ENCODE results near the gene ZNF786.
"Not testable (repeated sequence)": the region's sequence is repeated elsewhere in the genome, so short reads cannot be mapped to it uniquely, and the experiment has no call there.

Gene ZNF786, protein sequence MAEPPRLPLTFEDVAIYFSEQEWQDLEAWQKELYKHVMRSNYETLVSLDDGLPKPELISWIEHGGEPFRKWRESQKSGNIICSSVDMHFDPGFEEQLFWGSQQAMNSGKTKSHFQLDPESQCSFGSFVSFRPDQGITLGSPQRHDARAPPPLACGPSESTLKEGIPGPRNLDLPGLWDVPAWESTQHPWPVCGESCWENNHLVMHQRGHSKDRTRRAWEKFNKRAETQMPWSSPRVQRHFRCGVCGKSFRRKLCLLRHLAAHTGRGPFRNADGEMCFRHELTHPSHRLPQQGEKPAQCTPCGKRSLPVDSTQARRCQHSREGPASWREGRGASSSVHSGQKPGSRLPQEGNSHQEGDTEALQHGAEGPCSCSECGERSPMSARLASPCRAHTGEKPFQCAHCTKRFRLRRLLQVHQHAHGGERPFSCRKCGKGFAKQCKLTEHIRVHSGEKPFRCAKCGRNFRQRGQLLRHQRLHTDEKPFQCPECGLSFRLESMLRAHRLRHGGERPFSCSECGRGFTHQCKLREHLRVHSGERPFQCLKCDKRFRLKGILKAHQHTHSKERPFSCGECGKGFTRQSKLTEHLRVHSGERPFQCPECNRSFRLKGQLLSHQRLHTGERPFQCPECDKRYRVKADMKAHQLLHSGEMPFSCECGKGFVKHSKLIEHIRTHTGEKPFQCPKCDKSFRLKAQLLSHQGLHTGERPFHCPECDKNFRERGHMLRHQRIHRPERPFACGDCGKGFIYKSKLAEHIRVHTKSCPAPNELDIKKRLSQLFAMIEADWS

DNA sequence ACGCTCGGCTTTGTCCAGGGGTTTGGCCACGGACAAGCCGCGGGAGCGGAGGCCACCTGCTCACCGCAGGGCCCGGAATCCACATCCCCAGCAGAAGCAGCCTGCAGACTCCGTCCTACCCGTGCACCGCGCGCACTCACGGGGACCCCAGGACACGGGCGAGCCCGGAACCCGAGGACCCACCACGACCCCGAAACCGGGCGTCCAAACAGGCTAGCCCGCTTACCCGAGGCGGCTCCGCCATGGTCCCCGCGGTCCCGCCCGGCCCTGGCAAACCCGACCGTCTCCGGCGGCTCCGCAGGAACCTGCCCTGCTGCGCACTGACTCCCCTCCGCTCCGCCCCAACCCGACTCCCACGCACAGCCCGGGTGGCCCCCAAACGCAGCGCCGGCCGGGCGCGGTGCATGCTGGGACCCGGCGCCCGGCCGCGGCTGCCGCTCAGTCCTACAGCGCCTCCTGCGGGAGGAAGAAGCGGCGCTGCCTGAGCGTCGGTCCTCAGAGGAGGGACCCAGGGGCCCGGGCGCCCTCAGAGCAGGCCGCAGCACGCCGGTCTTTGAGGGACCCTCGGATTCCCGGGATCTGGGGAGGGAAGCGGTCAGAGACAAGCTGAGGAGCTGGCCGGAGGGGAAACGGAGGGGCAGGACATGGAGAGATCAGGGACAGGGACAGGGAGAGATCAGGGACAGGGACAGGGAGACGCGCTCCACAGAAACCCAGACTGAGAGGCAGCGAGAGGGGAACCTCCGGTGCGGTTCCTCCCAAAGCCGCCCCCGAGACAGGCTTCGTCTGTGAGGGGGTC, at the start of gene ZNF786:
Gene ZNF786 (minus strand): TSS at position 322 of the 799 bp plus-strand sequence. CDS start 78 bp downstream, at position 244.
- DNase-seq (ENCODE audit: low read depth in 1 of 2, low spot score in 1 of 2): peak; percentile 87 to 88

DNA sequence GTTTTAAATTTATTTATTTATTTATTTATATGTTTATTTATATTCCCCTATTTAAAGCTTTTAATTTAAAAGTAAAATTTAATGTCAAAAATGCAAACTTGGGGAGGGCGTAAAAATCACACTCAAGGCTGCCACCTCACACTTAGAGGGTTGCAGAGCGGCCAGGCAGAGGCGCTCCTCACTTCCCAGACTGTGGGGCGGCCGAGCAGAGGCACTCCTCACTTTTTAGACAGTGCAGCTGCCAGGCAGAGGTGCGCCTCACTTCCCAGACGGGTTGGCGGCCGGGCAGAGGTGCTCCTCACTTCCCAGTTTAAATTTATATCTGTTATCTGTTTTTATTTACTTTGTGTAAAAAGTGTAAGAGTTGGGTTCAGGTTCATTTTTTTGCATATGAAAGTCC, 45.6 kb upstream of the ZNF786 start:
- DNase-seq (ENCODE audit: low read depth in 1 of 2, low spot score in 1 of 2): no peak

DNA sequence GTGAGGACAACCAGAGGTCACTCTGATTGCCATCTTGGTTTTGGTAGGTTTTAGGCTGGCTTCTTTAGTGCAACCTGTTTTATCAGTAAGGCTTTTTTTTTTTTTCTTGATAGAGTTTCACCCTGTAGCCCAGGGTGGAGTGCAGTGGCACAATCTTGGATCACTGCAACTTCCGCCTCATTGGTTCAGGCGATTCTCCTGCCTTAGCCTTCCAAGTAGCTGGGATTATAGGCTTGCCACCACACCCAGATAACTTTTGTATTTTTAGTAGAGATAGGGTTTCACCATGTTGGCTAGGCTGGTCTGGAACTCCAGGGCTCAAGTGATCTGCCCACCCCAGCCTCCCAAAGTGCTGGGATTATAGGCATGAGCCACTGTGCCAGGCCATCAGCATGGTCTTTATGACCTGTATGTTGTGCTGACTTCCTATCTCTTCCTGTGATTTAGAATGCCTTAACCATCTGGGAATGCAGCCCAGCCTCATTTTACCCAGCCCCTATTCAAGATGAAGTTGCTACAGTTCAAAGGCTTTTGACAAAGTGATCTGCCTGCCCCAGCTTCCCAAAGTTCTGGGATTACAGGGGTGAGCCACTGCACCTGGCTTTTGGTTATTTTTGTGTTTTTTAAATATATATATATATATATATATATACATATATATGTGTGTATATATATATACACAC, 42.7 kb upstream of the ZNF786 start:
- no peak for DNase-seq (ENCODE audit: low read depth in 1 of 2, low spot score in 1 of 2)

DNA sequence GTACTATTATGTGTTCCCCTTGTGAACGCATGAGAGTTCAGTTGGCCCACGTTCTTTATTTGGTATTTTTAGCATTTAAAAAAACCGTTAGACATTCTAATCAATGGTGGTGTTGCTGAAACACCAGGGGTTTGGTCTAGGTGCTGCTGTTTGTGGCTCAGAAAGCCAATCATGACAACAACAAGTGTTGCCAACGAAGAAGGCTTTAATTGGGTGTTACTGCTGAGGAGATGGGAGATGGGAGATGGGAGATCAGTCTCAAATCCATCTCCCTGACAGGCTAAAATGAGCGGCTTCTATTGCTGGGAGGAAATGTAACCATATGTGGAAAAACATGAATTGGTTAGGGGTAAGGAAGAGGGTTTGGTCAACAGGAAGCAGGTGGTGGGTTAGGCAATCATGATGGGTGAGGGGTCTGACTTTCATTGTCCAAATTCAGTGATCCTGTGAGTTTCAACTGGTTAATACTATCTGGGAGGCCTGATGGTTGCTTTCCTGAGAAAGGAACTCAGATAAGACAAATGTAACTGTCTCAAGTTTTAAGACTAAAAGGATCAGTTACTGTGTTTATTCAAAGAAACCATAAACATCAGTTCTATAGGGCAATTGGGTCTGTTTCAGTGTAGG, 40.2 kb upstream of the ZNF786 start:
- DNase-seq (ENCODE audit: low read depth in 1 of 2, low spot score in 1 of 2): no peak

DNA sequence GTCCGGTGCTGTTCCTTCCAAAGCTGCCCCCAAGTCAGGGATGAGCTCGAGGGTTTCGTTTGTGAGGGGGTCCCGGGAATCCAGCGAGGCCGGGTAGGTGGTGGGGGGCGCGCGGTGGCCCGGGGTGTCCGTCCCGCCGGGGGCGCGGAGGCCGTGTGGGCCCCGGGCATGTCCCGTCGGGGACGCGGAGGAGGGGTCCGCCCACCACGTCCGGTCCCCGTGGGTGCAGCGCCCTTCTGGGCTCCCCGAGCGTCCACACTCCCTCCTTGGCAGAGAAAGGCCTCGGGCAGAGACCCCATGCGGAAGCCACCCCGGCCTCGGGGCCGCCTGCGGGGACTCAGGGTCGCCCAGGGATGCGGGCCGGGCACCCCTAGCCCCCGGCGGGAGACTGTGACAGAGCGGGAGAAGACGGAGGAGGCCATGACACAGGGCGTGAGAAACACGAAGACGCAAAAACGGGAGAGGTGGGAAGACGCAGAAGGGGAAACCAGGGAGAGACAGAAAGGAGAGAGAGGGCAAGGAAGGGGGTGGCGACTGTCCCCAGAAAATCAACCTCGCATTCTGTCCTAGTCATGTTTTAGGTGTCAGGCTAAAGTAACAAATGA, 36.2 kb upstream of the ZNF786 start:
- peak; percentile 41 to 54 for DNase-seq (ENCODE audit: low read depth in 1 of 2, low spot score in 1 of 2)

DNA sequence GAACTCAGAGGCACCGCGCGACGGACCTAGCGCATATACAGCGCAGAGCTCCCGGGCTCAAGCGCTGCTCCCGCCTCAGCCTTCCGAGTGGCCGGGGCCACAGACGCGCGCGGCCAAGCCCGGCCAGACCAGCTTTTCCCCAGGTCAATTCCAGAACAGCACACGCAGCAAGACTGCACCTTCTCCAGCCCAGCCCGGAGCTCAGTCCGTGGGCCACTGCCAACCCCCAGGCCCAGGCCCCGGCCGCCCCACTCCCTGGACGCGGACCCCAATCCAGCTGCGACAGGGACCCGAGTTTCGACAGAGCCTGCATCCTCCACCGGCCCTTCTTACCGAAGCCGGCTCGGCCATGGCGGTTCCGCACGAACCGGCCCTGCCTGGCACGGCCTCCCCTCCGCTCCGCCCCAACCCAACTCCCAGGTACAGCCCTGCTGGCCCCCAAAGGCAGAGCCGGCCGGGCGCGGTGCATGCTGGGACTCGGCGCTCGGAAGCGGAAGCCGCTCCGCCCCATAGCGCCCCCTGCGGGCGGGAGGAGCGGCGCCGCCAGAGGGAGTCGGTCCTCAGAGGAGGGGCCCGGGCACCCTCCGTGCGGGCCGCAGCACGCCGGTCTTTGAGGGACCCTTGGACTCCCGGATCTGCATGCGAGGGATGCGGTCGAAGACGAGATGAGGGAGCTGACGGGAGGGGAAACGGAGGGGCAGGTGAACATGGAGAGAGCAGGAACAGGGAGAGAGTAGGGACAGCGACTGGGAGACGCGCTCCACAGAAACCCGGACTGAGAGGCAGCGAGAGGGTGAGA, 35.5 kb upstream of the ZNF786 start, which contains the start of gene ZNF425:
Gene ZNF425 (minus strand): TSS at position 462 of the 799 bp plus-strand sequence. CDS start 111 bp downstream, at position 351.
- DNase-seq (ENCODE audit: low read depth in 1 of 2, low spot score in 1 of 2): peak; percentile 92 to 94

DNA sequence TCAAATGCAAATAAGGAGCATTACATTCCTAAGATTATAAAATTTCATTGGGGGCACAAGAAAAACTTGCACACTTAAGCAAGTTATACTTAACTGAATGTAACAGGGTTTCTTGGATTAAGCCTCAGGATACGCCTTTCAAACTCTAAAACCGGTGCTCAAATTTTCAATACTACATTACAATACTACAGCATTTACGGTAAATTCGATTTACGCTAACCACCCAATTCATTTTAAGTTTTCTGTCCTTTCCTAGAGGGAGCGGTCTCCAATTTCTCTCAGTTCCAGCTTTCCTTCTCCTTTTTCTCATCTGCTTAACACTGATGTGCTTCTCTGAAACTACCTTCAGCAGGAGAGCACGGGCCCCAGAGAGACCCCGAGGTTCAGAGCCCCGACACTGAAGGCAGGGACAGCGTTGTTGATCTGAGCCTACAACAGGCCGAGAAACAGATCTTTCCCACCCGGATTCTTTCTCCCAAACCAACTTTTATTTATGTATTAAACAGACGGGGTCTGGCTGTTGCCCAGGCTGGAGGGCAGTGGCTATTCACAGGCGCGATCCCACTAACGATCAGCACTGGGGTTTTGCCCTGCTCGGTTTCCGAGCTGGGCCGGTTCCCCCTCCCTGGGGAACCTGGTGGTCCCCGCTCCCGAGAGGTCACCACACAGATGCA, 34.8 kb upstream of the ZNF786 start:
- no peak for DNase-seq (ENCODE audit: low read depth in 1 of 2, low spot score in 1 of 2)

DNA sequence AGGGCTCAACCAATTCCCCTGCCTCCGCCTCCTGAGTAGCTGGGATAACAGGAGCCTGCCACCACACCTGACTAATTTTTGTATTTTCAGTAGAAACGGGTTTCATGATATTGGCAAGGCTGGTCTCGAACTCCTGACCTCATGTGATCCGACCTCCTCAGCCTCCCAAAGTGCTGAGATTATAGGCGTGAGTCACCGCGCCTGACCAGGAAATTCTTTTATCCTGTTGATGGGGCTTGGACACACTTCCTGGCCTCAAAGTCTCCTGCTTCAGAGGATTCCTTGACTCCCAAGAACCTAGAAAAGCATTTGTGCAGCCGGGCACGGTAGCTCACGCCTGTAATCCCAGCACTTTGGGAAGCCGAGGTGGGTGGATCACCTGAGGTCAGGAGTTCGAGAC, 19.5 kb upstream of the ZNF786 start:
- DNase-seq (ENCODE audit: low read depth in 1 of 2, low spot score in 1 of 2): no peak

DNA sequence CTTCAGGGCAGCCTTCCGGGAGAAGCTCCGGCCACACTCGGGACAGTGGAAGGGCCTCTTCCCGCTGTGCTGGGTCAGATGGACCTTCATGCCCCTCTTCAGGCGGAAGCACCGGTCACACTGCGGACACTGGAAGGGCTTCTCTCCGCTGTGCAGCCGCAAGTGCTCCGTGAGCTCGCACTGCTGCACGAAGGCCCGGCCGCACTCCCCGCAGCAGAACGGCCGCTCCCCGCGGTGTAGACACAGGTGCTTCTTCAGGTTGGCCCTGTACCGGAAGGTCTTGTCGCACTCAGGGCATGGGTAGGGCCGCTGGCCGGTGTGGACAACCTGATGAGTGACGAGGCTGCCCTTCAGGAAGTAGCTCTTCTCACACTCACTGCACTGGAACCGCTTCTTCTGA, 14.2 kb upstream of the ZNF786 start:
- no peak for DNase-seq (ENCODE audit: low read depth in 1 of 2, low spot score in 1 of 2)

DNA sequence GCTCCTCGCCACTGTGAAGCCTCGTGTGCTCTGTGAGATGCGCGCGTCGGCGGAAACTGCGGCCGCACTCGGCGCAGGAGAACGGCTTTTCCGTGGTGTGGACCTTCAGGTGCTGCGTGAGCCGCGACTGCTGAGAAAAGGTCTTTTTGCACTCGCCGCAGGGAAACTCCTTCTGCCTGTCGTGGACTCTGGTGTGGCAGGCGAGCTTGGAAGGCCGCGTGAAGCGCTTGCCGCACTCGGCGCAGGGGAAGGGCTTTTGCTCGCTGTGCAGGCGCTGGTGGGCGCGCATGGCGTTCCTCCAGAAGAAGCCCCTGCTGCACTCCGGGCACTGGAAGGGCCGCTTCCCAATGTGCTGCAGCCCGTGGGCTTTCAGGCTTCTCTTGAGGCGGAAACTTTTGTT, 13.7 kb upstream of the ZNF786 start:
- DNase-seq (ENCODE audit: low read depth in 1 of 2, low spot score in 1 of 2): no peak

DNA sequence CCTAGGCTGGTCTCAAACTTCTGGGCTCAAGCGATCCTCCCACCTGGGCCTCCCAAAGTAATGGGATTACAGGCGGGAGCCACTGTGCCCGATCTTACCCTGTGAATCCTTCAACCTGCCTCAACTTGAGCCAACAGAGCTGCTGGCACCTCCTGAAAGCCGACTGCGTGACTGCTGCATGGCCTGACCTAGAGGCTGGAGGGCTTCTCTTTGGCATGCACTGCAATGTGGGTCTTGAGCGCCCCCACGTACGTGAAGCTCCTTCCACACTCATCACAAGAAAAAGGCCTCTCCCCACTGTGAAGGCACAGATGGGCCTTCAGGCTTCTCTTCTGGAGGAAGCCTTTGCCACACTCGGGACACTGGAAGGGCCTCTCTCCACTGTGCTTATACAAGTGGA, 12.9 kb upstream of the ZNF786 start:
- no peak for DNase-seq (ENCODE audit: low read depth in 1 of 2, low spot score in 1 of 2)

DNA sequence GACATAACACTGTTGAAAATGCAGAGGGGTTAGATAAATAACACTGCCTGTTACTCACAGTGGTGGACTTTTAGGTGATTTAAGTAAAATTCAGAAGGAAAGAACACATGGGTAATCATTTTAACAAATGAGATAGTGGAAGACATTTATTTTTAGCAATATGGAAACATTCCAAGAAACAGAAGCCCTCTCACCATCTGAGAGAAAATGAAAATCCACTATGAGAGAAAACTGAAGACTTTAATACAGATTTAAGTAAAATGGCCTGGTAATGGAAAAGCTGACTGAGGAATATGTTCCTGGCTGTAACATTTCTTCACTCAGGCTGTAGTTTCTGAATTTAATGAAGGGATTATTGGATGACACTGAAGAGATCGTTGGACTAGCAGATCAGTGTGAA, 12.1 kb upstream of the ZNF786 start:
- no peak for DNase-seq (ENCODE audit: low read depth in 1 of 2, low spot score in 1 of 2)

DNA sequence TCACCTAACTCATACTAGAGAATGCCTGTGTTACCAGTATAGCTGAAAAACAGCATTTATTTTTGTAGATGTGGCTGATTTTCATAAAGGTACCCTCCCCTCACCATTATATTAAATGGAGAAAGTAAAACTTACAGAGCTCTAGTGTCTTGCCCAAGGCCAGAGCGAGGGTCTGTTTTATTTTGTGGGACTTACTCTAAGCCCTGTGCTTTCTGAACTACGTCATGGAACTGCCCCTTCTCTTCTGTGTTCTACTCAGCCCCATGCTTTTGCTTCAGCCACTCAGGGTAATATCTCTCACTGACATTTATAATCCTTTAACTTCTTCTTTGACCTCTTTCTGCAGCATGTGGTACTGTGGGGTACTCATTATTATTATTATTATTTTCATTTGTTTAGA, 10.3 kb upstream of the ZNF786 start:
- DNase-seq (ENCODE audit: low read depth in 1 of 2, low spot score in 1 of 2): no peak

DNA sequence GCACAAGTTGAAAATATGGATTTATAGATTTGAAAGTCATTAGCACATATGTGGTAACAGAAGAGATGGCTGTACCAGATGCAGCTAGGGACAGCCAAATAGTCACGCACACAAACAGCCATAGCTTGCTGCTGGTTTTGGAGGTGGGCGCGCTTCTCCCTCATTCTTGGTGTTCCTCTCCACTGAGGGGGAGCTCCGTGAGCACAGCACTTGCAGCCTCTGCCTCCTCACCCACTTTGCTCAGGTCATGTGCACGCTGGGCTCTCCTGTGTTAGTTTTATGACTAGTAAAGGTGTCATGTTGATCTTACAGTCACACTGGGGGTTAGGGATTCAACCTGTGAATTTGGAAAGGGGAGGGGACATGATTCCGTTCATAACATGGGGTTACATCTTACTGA, 8.5 kb upstream of the ZNF786 start:
- no peak for DNase-seq (ENCODE audit: low read depth in 1 of 2, low spot score in 1 of 2)

DNA sequence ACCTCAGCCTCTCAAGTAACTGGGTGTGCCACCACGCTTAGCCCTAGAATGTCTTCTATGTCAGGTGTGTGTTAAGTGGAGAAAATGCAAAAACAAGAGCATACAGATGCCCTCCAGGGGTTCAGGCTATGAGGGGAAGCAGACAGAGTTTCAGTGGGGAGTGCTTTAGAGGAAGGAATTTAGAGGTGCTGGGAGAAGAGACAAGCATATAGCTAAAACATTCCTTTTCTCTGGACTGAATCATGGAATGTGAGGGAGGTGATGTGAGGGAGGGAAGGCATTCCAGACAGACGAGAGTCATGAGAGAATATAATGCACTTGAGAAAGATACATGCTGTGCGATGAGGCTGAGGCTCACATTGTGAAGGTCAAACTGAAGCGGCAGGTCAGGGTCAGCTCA, 6.6 kb upstream of the ZNF786 start:
- no peak for DNase-seq (ENCODE audit: low read depth in 1 of 2, low spot score in 1 of 2)

DNA sequence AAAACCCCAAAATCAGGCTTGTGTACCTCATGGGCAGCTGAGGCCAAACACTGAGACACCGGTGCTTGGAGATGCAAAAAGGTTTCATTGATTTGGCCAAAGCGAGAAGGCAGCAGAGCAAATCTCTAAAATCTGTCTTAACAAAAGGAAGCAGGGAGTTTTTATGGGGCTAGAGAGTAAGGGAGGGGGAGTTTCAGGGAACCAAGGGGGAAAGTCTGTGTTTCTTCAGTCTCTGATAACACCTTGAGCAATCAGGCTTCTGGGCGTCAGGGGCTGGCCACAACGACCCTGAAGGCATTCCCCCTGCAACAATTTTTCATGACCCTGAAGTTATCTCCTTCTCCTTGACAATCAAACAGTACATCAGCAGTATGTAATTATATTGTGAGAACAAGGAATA, 2.7 kb upstream of the ZNF786 start:
- DNase-seq (ENCODE audit: low read depth in 1 of 2, low spot score in 1 of 2): no peak

DNA sequence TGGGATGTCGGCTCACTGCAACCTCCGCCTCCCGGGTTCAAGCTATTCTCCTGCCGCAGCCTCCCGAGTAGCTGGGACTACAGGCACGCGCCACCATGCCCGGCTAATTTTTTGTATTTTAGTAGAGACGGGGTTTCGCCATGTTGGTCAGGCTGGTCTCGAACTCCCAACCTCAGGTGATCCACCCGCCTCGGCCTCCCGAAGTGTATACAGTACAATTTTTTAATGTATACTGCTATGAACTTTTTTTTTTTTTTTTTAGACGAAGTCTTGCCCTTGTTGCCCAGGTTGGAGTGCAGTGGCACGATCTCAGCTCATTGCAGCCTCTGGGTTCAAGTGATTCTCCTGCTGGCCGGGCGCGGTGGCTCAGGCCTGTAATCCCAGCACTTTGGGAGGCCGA, 1.7 kb upstream of the ZNF786 start:
- not testable (repeated sequence) for DNase-seq (ENCODE audit: low read depth in 1 of 2, low spot score in 1 of 2)

DNA sequence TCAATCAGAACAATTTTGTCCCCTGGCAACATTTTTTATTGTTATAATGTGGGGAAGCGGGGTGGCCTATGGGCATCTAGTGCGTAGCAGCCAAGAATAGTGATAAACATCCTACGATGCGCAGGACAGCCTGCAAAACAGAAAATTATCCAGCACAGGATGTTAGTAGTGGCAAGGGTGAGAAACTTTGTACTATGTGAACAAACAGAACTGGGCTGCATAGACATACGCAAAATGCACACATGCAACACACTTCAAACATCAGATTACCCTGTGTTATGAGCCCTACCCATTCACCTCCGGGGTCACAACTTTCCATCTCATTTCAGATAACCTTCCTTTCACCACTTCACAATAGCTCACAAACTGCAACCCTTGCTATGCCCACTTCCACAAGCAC, 3.1 kb downstream of the ZNF786 start:
- DNase-seq (ENCODE audit: low read depth in 1 of 2, low spot score in 1 of 2): no peak

DNA sequence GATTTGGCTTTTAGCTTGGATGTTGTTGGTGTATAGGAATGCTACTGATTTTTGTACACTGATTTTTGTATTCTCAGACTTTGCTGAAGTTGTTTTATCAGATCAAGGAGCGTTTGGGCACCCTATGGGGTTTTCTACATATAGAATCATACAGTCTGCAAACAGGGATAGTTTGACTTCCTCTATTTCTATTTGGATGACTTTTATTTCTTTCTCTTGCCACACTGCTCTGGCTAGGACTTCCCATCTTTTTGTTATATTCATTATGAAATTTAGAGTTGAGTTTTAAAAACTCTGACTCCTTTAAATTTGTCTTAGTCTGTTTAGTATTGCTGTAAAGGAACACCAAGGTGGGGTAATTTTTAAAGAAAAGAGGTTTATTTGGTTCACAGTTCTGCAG, 4.7 kb downstream of the ZNF786 start:
- DNase-seq (ENCODE audit: low read depth in 1 of 2, low spot score in 1 of 2): no peak
